T-cell (primary cell): Measurements from ENCODE around the gene EIF5A2. TPM values are rescaled to one million over a fixed set of nuclear protein-coding genes. Genes with fewer than 3 reads are reported as not detected.

Experiments
- total RNA-seq, 35 experiments: library from RNA in 6 of 35; stranded (reverse) in 6 of 35; fragments of 120-200 nt in 1 of 35; gene quantifications; one replicate each; pipeline versions ENCODE4 v1.2.1 to v1.2.4 and lab custom pipeline; 2013 to 2026

The EIF5A2 gene
- total RNA-seq, 5 donors from 2014 or later (not counting 1 experiment from before 2014, with no cell fraction given) = 10.1 to 14.1 (median 13.5) TPM

Other genes with a start within 250 kb of the EIF5A2 start
- gene RPL22L1, start 38.4 kb downstream of the EIF5A2 start, total RNA-seq = 10 to 100 TPM; 21.3 to 56.2 (median 29.9) TPM
- under 1 TPM in 2 of 5 donors, not detected in 3; 0.16 to 0.29 TPM for gene SLC2A2, start 118.1 kb upstream of the EIF5A2 start, total RNA-seq